CD14-positive monocyte (primary cell): ENCODE data around the gene CDKN2B. TPM values are rescaled to one million over a fixed set of nuclear protein-coding genes. Genes with fewer than 3 reads are reported as not detected.

Experiments used
- DNase-seq, 3 donors: peaks; one replicate each; pipeline ENCODE4 v3.0.0-alpha.2; 2011 to 2022
- H2AFZ ChIP-seq: 2 replicates; pipeline ENCODE4 v1.6.0; 2012; ENCODE audit warnings: mild to moderate bottlenecking, low read depth, low read length, inconsistent platforms; ENCODE audit not compliant: insufficient read depth, poor library complexity, severe bottlenecking
- H3K27ac ChIP-seq, 2 donors: 1 replicate in 1 of 2; 2 replicates in 1 of 2; pipeline ENCODE4 v1.5.1; 2012 to 2013; ENCODE audit warnings: low read length in 2 of 2, control low read depth in 1 of 2, inconsistent platforms in 1 of 2, low read depth in 1 of 2, mild to moderate bottlenecking in 1 of 2
- H3K27me3 ChIP-seq, 2 donors: one replicate each; pipeline versions ENCODE4 v1.6.0 to v1.6.1; 2011 to 2013; ENCODE audit warnings: low read length in 2 of 2; ENCODE audit not compliant: control insufficient read depth in 2 of 2, insufficient read depth in 2 of 2
- H3K36me3 ChIP-seq, 2 donors: replicated peaks in 1 of 2; 1 replicate in 1 of 2; 2 replicates in 1 of 2; pipeline versions ENCODE4 v1.5.1 to v1.6.1; 2012 to 2013; ENCODE audit warnings: low read length in 2 of 2, control low read depth in 1 of 2, inconsistent platforms in 1 of 2, mild to moderate bottlenecking in 1 of 2; ENCODE audit not compliant: insufficient read depth in 2 of 2, control insufficient read depth in 1 of 2
- H3K4me1 ChIP-seq, 2 donors: 1 replicate in 1 of 2; 2 replicates in 1 of 2; pipeline versions ENCODE4 v1.5.1 to v1.6.1; 2012 to 2013; ENCODE audit warnings: low read length in 2 of 2, control low read depth in 1 of 2, inconsistent platforms in 1 of 2, mild to moderate bottlenecking in 1 of 2, moderate library complexity in 1 of 2; ENCODE audit not compliant: insufficient read depth in 2 of 2, control insufficient read depth in 1 of 2
- H3K4me2 ChIP-seq: replicated peaks from 2 replicates; pipeline ENCODE3; 2012; ENCODE audit warnings: low read length, moderate library complexity, mild to moderate bottlenecking; ENCODE audit not compliant: poor library complexity, severe bottlenecking; ENCODE audit errors: extremely low read depth
- H3K4me3 ChIP-seq, 3 experiments: fragments of 200-600 bp in 1 of 3; sonication (generic) in 1 of 3; replicated peaks in 1 of 3; 1 replicate in 2 of 3; 2 replicates in 1 of 3; pipeline ENCODE4 v1.5.1; 2011 to 2013; ENCODE audit warnings: low read length in 3 of 3, mild to moderate bottlenecking in 3 of 3, control low read depth in 2 of 3, low read depth in 2 of 3, inconsistent platforms in 1 of 3, moderate library complexity in 1 of 3
- H3K79me2 ChIP-seq: 2 replicates; pipeline ENCODE4 v1.6.0; 2012; ENCODE audit warnings: mild to moderate bottlenecking, control low read depth, inconsistent platforms, low read length, moderate library complexity; ENCODE audit not compliant: insufficient read depth
- H3K9ac ChIP-seq: 2 replicates; pipeline ENCODE4 v1.6.0; 2017; ENCODE audit warnings: low read length, mild to moderate bottlenecking; ENCODE audit not compliant: insufficient read depth, poor library complexity, severe bottlenecking
- H3K9me3 ChIP-seq, 2 donors: replicated peaks in 1 of 2; 1 replicate in 1 of 2; 2 replicates in 1 of 2; pipeline versions ENCODE4 v1.5.1 to v1.6.1; 2012 to 2013; ENCODE audit warnings: low read length in 2 of 2, control low read depth in 1 of 2; ENCODE audit not compliant: control insufficient read depth in 1 of 2, insufficient read depth in 1 of 2
- H4K20me1 ChIP-seq: 2 replicates; pipeline ENCODE4 v1.6.0; 2012; ENCODE audit warnings: mild to moderate bottlenecking, low read length, control low read depth, moderate library complexity; ENCODE audit not compliant: insufficient read depth
- H3K27ac Mint-ChIP-seq, 7 donors: one replicate each; pipeline ENCODE4 v1.8.0; 2020; ENCODE audit warnings: mild to moderate bottlenecking in 7 of 7, mixed read lengths in 7 of 7, moderate library complexity in 6 of 7, inconsistent platforms in 2 of 7
- H3K27me3 Mint-ChIP-seq, 3 donors: one replicate each; pipeline ENCODE4 v1.8.0; 2021 to 2022; ENCODE audit warnings: low read depth in 3 of 3, mild to moderate bottlenecking in 3 of 3, mixed read lengths in 3 of 3, moderate library complexity in 3 of 3, inconsistent platforms in 1 of 3
- H3K36me3 Mint-ChIP-seq, 2 donors: one replicate each; pipeline ENCODE4 v1.8.0; 2020; ENCODE audit warnings: mixed read lengths in 2 of 2, inconsistent platforms in 1 of 2, mild to moderate bottlenecking in 1 of 2
- H3K4me1 Mint-ChIP-seq: one replicate; pipeline ENCODE4 v1.8.0; 2020; ENCODE audit warnings: mild to moderate bottlenecking, mixed read lengths
- H3K4me3 Mint-ChIP-seq, 2 donors: one replicate each; pipeline ENCODE4 v1.8.0; 2020; ENCODE audit warnings: mild to moderate bottlenecking in 2 of 2, mixed read lengths in 2 of 2, moderate library complexity in 1 of 2
- H3K9me3 Mint-ChIP-seq, 7 donors: one replicate each; pipeline ENCODE4 v1.8.0; 2020 to 2022; ENCODE audit warnings: mixed read lengths in 7 of 7, mild to moderate bottlenecking in 6 of 7, moderate library complexity in 6 of 7, inconsistent platforms in 2 of 7
- WGBS: methylation state at CpG from one replicate; pipeline ENCODE4 v1.1.5; 2013; ENCODE audit warnings: missing lambda C conversion rate; ENCODE audit not compliant: insufficient coverage; 5-methylcytosine and 5-hydroxymethylcytosine counted together
- intact Hi-C, 2 donors: fragments of 100-400 bp; cut with micrococcal nuclease; formaldehyde crosslinking; loops; one replicate each; pipeline versions ENCODE4 v1.15.0 to v1.15.1; 2023
- polyA plus RNA-seq, 3 donors: library from polyadenylated mRNA; depleted of rRNA in 1 of 3; unstranded in 2 of 3; stranded (reverse) in 1 of 3; fragments of 300-500 nt in 2 of 3; fragments of >200 nt in 1 of 3; fragmentation: Illumina TruSeq in 2 of 3; gene quantifications; 1 replicate in 2 of 3; 2 replicates in 1 of 3; pipeline ENCODE4 v1.2.3, GENCODE V29; 2012 to 2021
- TF ChIP-seq, protein P1 (sequence below): fragments of 200-600 bp; IDR thresholded peaks from one replicate; pipeline ENCODE4 v1.8.0; 2022; ENCODE audit warnings: antibody characterized with exemption, mild to moderate bottlenecking

The CDKN2B gene
- polyA plus RNA-seq, 3 donors: 1.2 to 6.7 (median 2.7) TPM

DNA sequence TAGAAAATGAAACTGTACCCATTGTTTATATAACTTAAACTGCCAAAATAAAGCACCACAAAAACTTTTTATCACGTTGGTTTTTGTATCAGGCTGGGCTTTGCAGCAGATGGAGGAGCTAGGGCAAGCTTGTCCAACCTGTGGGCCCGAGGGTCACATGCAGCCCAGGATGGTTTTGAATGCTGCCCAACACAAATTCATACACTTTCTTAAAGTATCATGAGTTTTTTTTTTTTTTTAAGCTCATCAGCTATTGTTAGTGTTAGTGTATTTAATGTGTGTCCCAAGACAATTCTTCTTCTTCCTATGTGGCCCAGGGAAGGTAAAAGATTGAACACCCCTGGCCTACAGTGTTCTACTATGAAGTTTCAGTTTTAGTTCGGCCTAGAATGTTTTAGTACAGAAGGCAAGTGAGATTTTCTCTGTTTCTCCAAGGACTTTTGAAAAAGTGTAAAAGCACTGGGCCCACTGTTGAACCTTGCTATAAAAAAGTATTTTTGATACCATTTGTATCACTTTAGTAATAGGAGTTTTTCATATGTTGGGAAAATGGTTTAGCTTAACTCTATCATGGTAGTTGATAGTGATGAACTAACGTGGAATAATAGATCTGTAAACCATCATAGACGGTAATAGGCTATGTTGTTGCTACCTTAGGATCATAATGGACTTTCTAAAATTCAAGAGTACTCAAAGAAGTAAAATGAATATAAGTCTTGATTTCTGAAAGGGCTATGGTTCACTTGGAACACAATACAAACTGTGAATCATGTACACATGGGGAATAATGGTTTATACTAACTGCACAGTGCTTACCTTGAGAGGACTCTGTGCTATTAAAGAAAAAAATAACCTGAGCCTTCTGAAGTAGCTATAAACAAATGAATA is 17.8 kb downstream of the CDKN2B start:
- peaks cover 8 to 21% of the 10 kb centered on the region in 2 donors for H3K36me3 Mint-ChIP-seq

More for the DNA sequence above, 17.8 kb downstream of the CDKN2B start:
- Histone ChIP-seq H3K27me3 (peaks cover 41 to 78% of the 10 kb centered on the region in 2 donors), H4K20me1 (no peaks in the 10 kb centered on the region), H3K4me3 (no peak overlapping the region), H3K9me3 (peaks cover 8 to 15% of the 10 kb centered on the region in 2 donors), H3K79me2 (peaks cover 4% of the 10 kb centered on the region), H2AFZ (no peak overlapping the region), H3K4me2 (no peak overlapping the region), H3K27ac (no peak overlapping the region), H3K36me3 (no peaks in the 10 kb centered on the region), H3K4me1 (peaks cover 28 to 49% of the 10 kb centered on the region in 2 donors), H3K9ac (no peak overlapping the region)
- no CpG with 5 or more reads among the region's 5 CpGs for WGBS
- Mint-ChIP-seq H3K9me3 (peaks cover 3 to 26% (median 14%) of the 10 kb centered on the region in 7 donors), H3K27me3 (peaks cover 55 to 66% (median 64%) of the 10 kb centered on the region in 3 donors), H3K4me3 (peak overlapping the region in 1 of 2 donors; percentile 59), H3K4me1 (peaks cover 43% of the 10 kb centered on the region), H3K27ac (no peak overlapping the region)
- intact Hi-C loops: no loop called here
- TF ChIP-seq, protein P1, sequence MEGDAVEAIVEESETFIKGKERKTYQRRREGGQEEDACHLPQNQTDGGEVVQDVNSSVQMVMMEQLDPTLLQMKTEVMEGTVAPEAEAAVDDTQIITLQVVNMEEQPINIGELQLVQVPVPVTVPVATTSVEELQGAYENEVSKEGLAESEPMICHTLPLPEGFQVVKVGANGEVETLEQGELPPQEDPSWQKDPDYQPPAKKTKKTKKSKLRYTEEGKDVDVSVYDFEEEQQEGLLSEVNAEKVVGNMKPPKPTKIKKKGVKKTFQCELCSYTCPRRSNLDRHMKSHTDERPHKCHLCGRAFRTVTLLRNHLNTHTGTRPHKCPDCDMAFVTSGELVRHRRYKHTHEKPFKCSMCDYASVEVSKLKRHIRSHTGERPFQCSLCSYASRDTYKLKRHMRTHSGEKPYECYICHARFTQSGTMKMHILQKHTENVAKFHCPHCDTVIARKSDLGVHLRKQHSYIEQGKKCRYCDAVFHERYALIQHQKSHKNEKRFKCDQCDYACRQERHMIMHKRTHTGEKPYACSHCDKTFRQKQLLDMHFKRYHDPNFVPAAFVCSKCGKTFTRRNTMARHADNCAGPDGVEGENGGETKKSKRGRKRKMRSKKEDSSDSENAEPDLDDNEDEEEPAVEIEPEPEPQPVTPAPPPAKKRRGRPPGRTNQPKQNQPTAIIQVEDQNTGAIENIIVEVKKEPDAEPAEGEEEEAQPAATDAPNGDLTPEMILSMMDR: no peak
- DNase-seq: no peak
